Panc1 (cell line): ENCODE data around the gene CLRN1. TPM values are rescaled to one million over a fixed set of nuclear protein-coding genes. Genes with fewer than 3 reads are reported as not detected.

Experiments
- ATAC-seq: fragments of 200-7000 bp; cut with Tn5 transposase; 2 replicates; pipeline ENCODE4 v1.9.1; 2020; ENCODE audit warnings: mild to moderate bottlenecking, moderate library complexity
- BruUV-seq: library from RNA; stranded (reverse); fragments of 400-500 nt; replicated peaks from 2 replicates; lab custom pipeline; 2021; lab: Mats Ljungman, UMichigan
- CTCF ChIA-PET: fragments of 300-600 bp; sonication (Branson Sonifier 250); formaldehyde crosslinking; loops from one replicate; lab custom pipeline; 2022; ENCODE audit warnings: antibody characterized with exemption; lab: Charles Lee
- POLR2A ChIA-PET: fragments of 300-600 bp; sonication (Branson Sonifier 250); formaldehyde crosslinking; loops from one replicate; lab custom pipeline; 2022; ENCODE audit warnings: antibody characterized with exemption; lab: Charles Lee
- DNase-seq: peaks from one replicate; pipeline ENCODE4 v3.0.0-alpha.2; 2010; ENCODE audit warnings: low read depth, low spot score
- H3K27ac ChIP-seq: 2 replicates; pipeline ENCODE4 v1.5.1; 2011; ENCODE audit warnings: mild to moderate bottlenecking, low read length, inconsistent platforms
- H3K27me3 ChIP-seq: fragments of 200-500 bp; sonication (Bioruptor generic); 2 replicates; pipeline ENCODE4 v1.6.0; 2014; ENCODE audit warnings: low read length, inconsistent platforms; ENCODE audit not compliant: control insufficient read depth, insufficient read depth
- H3K36me3 ChIP-seq: fragments of 200-500 bp; sonication (Bioruptor generic); 2 replicates; pipeline ENCODE4 v1.5.1; 2014; ENCODE audit warnings: inconsistent platforms, mild to moderate bottlenecking, low read length, moderate library complexity; ENCODE audit not compliant: control insufficient read depth, insufficient read depth
- H3K4me1 ChIP-seq: 2 replicates; pipeline ENCODE4 v1.5.1; 2011; ENCODE audit warnings: inconsistent platforms, mild to moderate bottlenecking, low read length, moderate library complexity; ENCODE audit not compliant: control insufficient read depth, insufficient read depth
- H3K4me3 ChIP-seq, 2 experiments: 2 replicates each; pipeline ENCODE4 v1.5.1; 2011 to 2012; ENCODE audit warnings: low read depth in 2 of 2, low read length in 2 of 2, mild to moderate bottlenecking in 2 of 2, inconsistent platforms in 1 of 2, moderate library complexity in 1 of 2
- H3K9me3 ChIP-seq: fragments of 200-500 bp; sonication (Bioruptor generic); 2 replicates; pipeline ENCODE4 v1.5.1; 2014; ENCODE audit warnings: low read depth, mild to moderate bottlenecking, inconsistent platforms, low read length, moderate library complexity; ENCODE audit not compliant: control insufficient read depth, insufficient read depth
- CTCF ChIP-seq: fragments of 450-650 bp; IDR thresholded peaks from 2 replicates; pipeline ENCODE4 v1.5.1; 2017; ENCODE audit warnings: mild to moderate bottlenecking
- POLR2AphosphoS5 ChIP-seq: IDR thresholded peaks from 2 replicates; pipeline ENCODE4 v1.6.1; 2012; ENCODE audit warnings: mild to moderate bottlenecking, low read depth, low read length, moderate library complexity
- REST ChIP-seq, 2 experiments: IDR thresholded peaks; 2 replicates each; pipeline ENCODE4 v1.6.1; 2011 to 2012; ENCODE audit warnings: low read depth in 2 of 2, control low read depth in 1 of 2, low read length in 1 of 2, mild to moderate bottlenecking in 1 of 2, moderate library complexity in 1 of 2; ENCODE audit not compliant: insufficient read depth in 1 of 2
- SIN3A ChIP-seq: IDR thresholded peaks from 2 replicates; pipeline ENCODE4 v1.6.1; 2012; ENCODE audit warnings: low read depth, mild to moderate bottlenecking, low read length, moderate library complexity, borderline replicate concordance; ENCODE audit not compliant: insufficient read depth
- TCF7L2 ChIP-seq: IDR thresholded peaks from 2 replicates; pipeline ENCODE4 v1.6.1; 2011; ENCODE audit warnings: mild to moderate bottlenecking, low read depth, low read length, inconsistent platforms
- in situ Hi-C: cut with HindIII; loops from 2 replicates; pipeline ENCODE4 v1.10.0; 2016; ENCODE audit warnings: low sequenced_read_pairs, low pct_unique_long_range_greater_than_20kb
- intact Hi-C: fragments of 100-400 bp; cut with micrococcal nuclease; formaldehyde crosslinking; loops from one replicate; pipeline ENCODE4 v1.10.0; 2022; ENCODE audit not compliant: unreplicated experiment
- total RNA-seq: library from RNA; stranded (reverse); gene quantifications from one replicate; pipeline ENCODE4 v1.2.1, GENCODE V29; 2021; ENCODE audit not compliant: unreplicated experiment

CLRN1 gene
- total RNA-seq, 1 experiment from 2014 or later: not detected

GRCh38 chr3:151002003-151002981 is 29.8 kb upstream of the CLRN1 start:
- intact Hi-C loops (no loop called here), in situ Hi-C loops (no loop called here)
- Histone ChIP-seq H3K4me3 (no peak overlapping the region), H3K4me1 (no peaks in the 10 kb centered on the region), H3K9me3 (no peaks in the 10 kb centered on the region), H3K27ac (no peak overlapping the region), H3K36me3 (no peaks in the 10 kb centered on the region), H3K27me3 (no peaks in the 10 kb centered on the region; the same call in 1 of the 2 replicates)
- no peak for ATAC-seq
- TF ChIP-seq POLR2AphosphoS5: no peak
- no peak for TF ChIP-seq SIN3A
- no peak for TF ChIP-seq TCF7L2
- TF ChIP-seq REST (IDR thresholded peaks at IDR 0.05; ENCODE audit: insufficient read depth in 1 of 2, low read depth in 2 of 2, low read length in 1 of 2): no peak
- TF ChIP-seq CTCF: no peak
- ChIA-PET CTCF (no interaction called here), POLR2A (no interaction called here)
- no peak for DNase-seq
- BruUV-seq: no TSS peak

- H3K27me3 ChIP-seq: peaks cover 8% of the 10 kb centered on the region; the same call in 1 of the 2 replicates
- TF ChIP-seq REST (IDR thresholded peaks at IDR 0.05; ENCODE audit: insufficient read depth in 1 of 2, low read depth in 2 of 2, low read length in 1 of 2) (no peak), SIN3A (no peak), TCF7L2 (no peak), CTCF (no peak), POLR2AphosphoS5 (no peak)
- ChIA-PET CTCF (interaction anchor here (0.6 kb wide), 1 partner anchor 676 kb away, joined by 4 read pairs; no protein-coding TSS in a partner anchor), POLR2A (no interaction called here)
- no peaks in the 10 kb centered on the region for H3K9me3 ChIP-seq
- ATAC-seq (no peak), DNase-seq (no peak)
- in situ Hi-C loops: no loop called here
- intact Hi-C loops: no loop called here
- no TSS peak for BruUV-seq
- H3K4me3 ChIP-seq: no peak overlapping the region
- no peak overlapping the region for H3K27ac ChIP-seq
- H3K4me1 ChIP-seq: no peaks in the 10 kb centered on the region
- no peaks in the 10 kb centered on the region for H3K36me3 ChIP-seq
These were observed 26.5 kb upstream of the CLRN1 start for GRCh38 chr3:150998996-150999395.
